CD14-positive monocyte (primary cell): ENCODE results near the gene SYMPK. TPM values are rescaled to one million over a fixed set of nuclear protein-coding genes. Genes with fewer than 3 reads are reported as not detected.

Source experiments
- DNase-seq, 3 donors: peaks; one replicate each; pipeline ENCODE4 v3.0.0-alpha.2; 2011 to 2022
- H2AFZ ChIP-seq: 2 replicates; pipeline ENCODE4 v1.6.0; 2012; ENCODE audit warnings: mild to moderate bottlenecking, low read depth, low read length, inconsistent platforms; ENCODE audit not compliant: insufficient read depth, poor library complexity, severe bottlenecking
- H3K27ac ChIP-seq, 2 donors: 1 replicate in 1 of 2; 2 replicates in 1 of 2; pipeline ENCODE4 v1.5.1; 2012 to 2013; ENCODE audit warnings: low read length in 2 of 2, control low read depth in 1 of 2, inconsistent platforms in 1 of 2, low read depth in 1 of 2, mild to moderate bottlenecking in 1 of 2
- H3K27me3 ChIP-seq, 2 donors: one replicate each; pipeline versions ENCODE4 v1.6.0 to v1.6.1; 2011 to 2013; ENCODE audit warnings: low read length in 2 of 2; ENCODE audit not compliant: control insufficient read depth in 2 of 2, insufficient read depth in 2 of 2
- H3K36me3 ChIP-seq, 2 donors: replicated peaks in 1 of 2; 1 replicate in 1 of 2; 2 replicates in 1 of 2; pipeline versions ENCODE4 v1.5.1 to v1.6.1; 2012 to 2013; ENCODE audit warnings: low read length in 2 of 2, control low read depth in 1 of 2, inconsistent platforms in 1 of 2, mild to moderate bottlenecking in 1 of 2; ENCODE audit not compliant: insufficient read depth in 2 of 2, control insufficient read depth in 1 of 2
- H3K4me1 ChIP-seq, 2 donors: 1 replicate in 1 of 2; 2 replicates in 1 of 2; pipeline versions ENCODE4 v1.5.1 to v1.6.1; 2012 to 2013; ENCODE audit warnings: low read length in 2 of 2, control low read depth in 1 of 2, inconsistent platforms in 1 of 2, mild to moderate bottlenecking in 1 of 2, moderate library complexity in 1 of 2; ENCODE audit not compliant: insufficient read depth in 2 of 2, control insufficient read depth in 1 of 2
- H3K4me2 ChIP-seq: replicated peaks from 2 replicates; pipeline ENCODE3; 2012; ENCODE audit warnings: low read length, moderate library complexity, mild to moderate bottlenecking; ENCODE audit not compliant: poor library complexity, severe bottlenecking; ENCODE audit errors: extremely low read depth
- H3K4me3 ChIP-seq, 3 experiments: fragments of 200-600 bp in 1 of 3; sonication (generic) in 1 of 3; replicated peaks in 1 of 3; 1 replicate in 2 of 3; 2 replicates in 1 of 3; pipeline ENCODE4 v1.5.1; 2011 to 2013; ENCODE audit warnings: low read length in 3 of 3, mild to moderate bottlenecking in 3 of 3, control low read depth in 2 of 3, low read depth in 2 of 3, inconsistent platforms in 1 of 3, moderate library complexity in 1 of 3
- H3K79me2 ChIP-seq: 2 replicates; pipeline ENCODE4 v1.6.0; 2012; ENCODE audit warnings: mild to moderate bottlenecking, control low read depth, inconsistent platforms, low read length, moderate library complexity; ENCODE audit not compliant: insufficient read depth
- H3K9ac ChIP-seq: 2 replicates; pipeline ENCODE4 v1.6.0; 2017; ENCODE audit warnings: low read length, mild to moderate bottlenecking; ENCODE audit not compliant: insufficient read depth, poor library complexity, severe bottlenecking
- H3K9me3 ChIP-seq, 2 donors: replicated peaks in 1 of 2; 1 replicate in 1 of 2; 2 replicates in 1 of 2; pipeline versions ENCODE4 v1.5.1 to v1.6.1; 2012 to 2013; ENCODE audit warnings: low read length in 2 of 2, control low read depth in 1 of 2; ENCODE audit not compliant: control insufficient read depth in 1 of 2, insufficient read depth in 1 of 2
- H4K20me1 ChIP-seq: 2 replicates; pipeline ENCODE4 v1.6.0; 2012; ENCODE audit warnings: mild to moderate bottlenecking, low read length, control low read depth, moderate library complexity; ENCODE audit not compliant: insufficient read depth
- H3K27ac Mint-ChIP-seq, 7 donors: one replicate each; pipeline ENCODE4 v1.8.0; 2020; ENCODE audit warnings: mild to moderate bottlenecking in 7 of 7, mixed read lengths in 7 of 7, moderate library complexity in 6 of 7, inconsistent platforms in 2 of 7
- H3K27me3 Mint-ChIP-seq, 3 donors: one replicate each; pipeline ENCODE4 v1.8.0; 2021 to 2022; ENCODE audit warnings: low read depth in 3 of 3, mild to moderate bottlenecking in 3 of 3, mixed read lengths in 3 of 3, moderate library complexity in 3 of 3, inconsistent platforms in 1 of 3
- H3K36me3 Mint-ChIP-seq, 2 donors: one replicate each; pipeline ENCODE4 v1.8.0; 2020; ENCODE audit warnings: mixed read lengths in 2 of 2, inconsistent platforms in 1 of 2, mild to moderate bottlenecking in 1 of 2
- H3K4me1 Mint-ChIP-seq: one replicate; pipeline ENCODE4 v1.8.0; 2020; ENCODE audit warnings: mild to moderate bottlenecking, mixed read lengths
- H3K4me3 Mint-ChIP-seq, 2 donors: one replicate each; pipeline ENCODE4 v1.8.0; 2020; ENCODE audit warnings: mild to moderate bottlenecking in 2 of 2, mixed read lengths in 2 of 2, moderate library complexity in 1 of 2
- H3K9me3 Mint-ChIP-seq, 7 donors: one replicate each; pipeline ENCODE4 v1.8.0; 2020 to 2022; ENCODE audit warnings: mixed read lengths in 7 of 7, mild to moderate bottlenecking in 6 of 7, moderate library complexity in 6 of 7, inconsistent platforms in 2 of 7
- CTCF ChIP-seq: fragments of 200-600 bp; IDR thresholded peaks from one replicate; pipeline ENCODE4 v1.8.0; 2022; ENCODE audit warnings: antibody characterized with exemption, mild to moderate bottlenecking
- WGBS: methylation state at CpG from one replicate; pipeline ENCODE4 v1.1.5; 2013; ENCODE audit warnings: missing lambda C conversion rate; ENCODE audit not compliant: insufficient coverage; 5-methylcytosine and 5-hydroxymethylcytosine counted together
- intact Hi-C, 2 donors: fragments of 100-400 bp; cut with micrococcal nuclease; formaldehyde crosslinking; loops; one replicate each; pipeline versions ENCODE4 v1.15.0 to v1.15.1; 2023
- polyA plus RNA-seq, 3 donors: library from polyadenylated mRNA; depleted of rRNA in 1 of 3; unstranded in 2 of 3; stranded (reverse) in 1 of 3; fragments of 300-500 nt in 2 of 3; fragments of >200 nt in 1 of 3; fragmentation: Illumina TruSeq in 2 of 3; gene quantifications; 1 replicate in 2 of 3; 2 replicates in 1 of 3; pipeline ENCODE4 v1.2.3, GENCODE V29; 2012 to 2021

Gene SYMPK
- polyA plus RNA-seq, 3 donors, result 5.6 to 96.1 (median 15.7) TPM

GRCh38 chr19:45874620-45874966 lies 11.6 kb upstream of the SYMPK start:
- Histone ChIP-seq H3K4me2 (no peak overlapping the region), H3K27me3 (peaks cover 23 to 48% of the 10 kb centered on the region in 2 donors), H2AFZ (no peak overlapping the region), H3K27ac (no peak overlapping the region), H4K20me1 (no peaks in the 10 kb centered on the region), H3K79me2 (no peaks in the 10 kb centered on the region), H3K36me3 (no peaks in the 10 kb centered on the region), H3K4me3 (no peak overlapping the region), H3K9ac (no peak overlapping the region), H3K9me3 (no peaks in the 10 kb centered on the region), H3K4me1 (peaks cover 4 to 7% of the 10 kb centered on the region in 2 donors)
- DNase-seq, result no peak
- H3K36me3 Mint-ChIP-seq, result peaks cover 0 to 4% of the 10 kb centered on the region in 2 donors
- TF ChIP-seq CTCF, result no peak
- peak overlapping the region in 1 of 2 donors; percentile 35 for H3K4me3 Mint-ChIP-seq
- peaks cover 53 to 61% (median 55%) of the 10 kb centered on the region in 3 donors for H3K27me3 Mint-ChIP-seq
- H3K4me1 Mint-ChIP-seq, result peaks cover 12% of the 10 kb centered on the region
- WGBS, result 100% methylated on average over 3 of the region's 7 CpGs
- peaks cover 0 to 9% (median 0%) of the 10 kb centered on the region in 7 donors for H3K9me3 Mint-ChIP-seq
- H3K27ac Mint-ChIP-seq, result peak overlapping the region in 1 of 7 donors; percentile 18
- intact Hi-C loops, result no loop called here

- Mint-ChIP-seq H3K36me3 (peaks cover 0 to 4% of the 10 kb centered on the region in 2 donors), H3K9me3 (peaks cover 0 to 7% (median 0%) of the 10 kb centered on the region in 7 donors), H3K4me3 (no peak overlapping the region), H3K27ac (no peak overlapping the region), H3K4me1 (peaks cover 12% of the 10 kb centered on the region), H3K27me3 (peaks cover 41 to 56% (median 44%) of the 10 kb centered on the region in 3 donors)
- no peak for TF ChIP-seq CTCF
- H3K4me1 ChIP-seq, result peaks cover 4 to 7% of the 10 kb centered on the region in 2 donors
- no peak overlapping the region for H3K27ac ChIP-seq
- no peaks in the 10 kb centered on the region for H4K20me1 ChIP-seq
- H3K9me3 ChIP-seq, result no peaks in the 10 kb centered on the region
- WGBS, result 100% methylated on average over 4 of the region's 7 CpGs
- H3K4me3 ChIP-seq, result no peak overlapping the region
- DNase-seq, result no peak
- H3K36me3 ChIP-seq, result no peaks in the 10 kb centered on the region
- peaks cover 23 to 37% of the 10 kb centered on the region in 2 donors for H3K27me3 ChIP-seq
- no peak overlapping the region for H3K9ac ChIP-seq
- intact Hi-C loops, result no loop called here
- no peak overlapping the region for H3K4me2 ChIP-seq
- no peaks in the 10 kb centered on the region for H3K79me2 ChIP-seq
- H2AFZ ChIP-seq, result no peak overlapping the region
Measured at GRCh38 chr19:45873219-45873772, 10.3 kb upstream of the SYMPK start.
